ENCODE data around the gene TXNDC12.

GRCh38 chr1:52041551-52042185 is 13.3 kb downstream of the TXNDC12 start:
- no peak for TF ChIP-seq PBX3 (CRISPR knock-in tag; IDR thresholded peaks at IDR 0.05)
- no peak for TF ChIP-seq REST (tag by site-specific recombination; IDR thresholded peaks at IDR 0.05)
- TF ChIP-seq ZFP3 (tag by site-specific recombination; IDR thresholded peaks at IDR 0.05; ENCODE audit: low read depth), result no peak
- TF ChIP-seq ZNF501 (tag by site-specific recombination; IDR thresholded peaks at IDR 0.05), result no peak
